COLO829 (cell line): ENCODE results near the gene PPM1G.
A peak's percentile ranks its signal among the peaks of the same experiment; 100 is the strongest.
"Not testable (repeated sequence)": the region's sequence is repeated elsewhere in the genome, so short reads cannot be mapped to it uniquely, and the experiment has no call there.

Source experiments
- DNase-seq: peaks from one replicate; pipeline ENCODE4 v3.0.0; 2012; ENCODE audit warnings: low spot score

Gene PPM1G

GRCh38 chr2:27375513-27376099 is 33.8 kb downstream of the PPM1G start:
- no peak for DNase-seq

- no peak for DNase-seq
Measured at GRCh38 chr2:27373567-27373966, 35.8 kb downstream of the PPM1G start.

- DNase-seq: no peak
Measured at GRCh38 chr2:27372937-27373336, 36.5 kb downstream of the PPM1G start.

GRCh38 chr2:27370816-27371620 is 38.4 kb downstream of the PPM1G start:
- DNase-seq: peak; percentile 15

- peak; percentile 96 for DNase-seq
Measured at GRCh38 chr2:27370026-27370815, 39.2 kb downstream of the PPM1G start, which contains the start of the genes EIF2B4 and SNX17. Gene EIF2B4, minus strand, starts transcription at chr2:27370338. Its CDS starts 24 bp downstream, at chr2:27370314. Gene SNX17, plus strand, starts transcription at chr2:27370616. Its CDS starts 128 bp downstream, at chr2:27370744.

- DNase-seq: peak; percentile 72
Measured at GRCh38 chr2:27369471-27370025, 39.8 kb downstream of the PPM1G start.

- no peak for DNase-seq
Measured at GRCh38 chr2:27363933-27364332, 45.5 kb downstream of the PPM1G start.

GRCh38 chr2:27362678-27363420 is 46.5 kb downstream of the PPM1G start:
- no peak for DNase-seq

GRCh38 chr2:27356382-27357181 is 52.8 kb downstream of the PPM1G start, which contains the start of gene GTF3C2:
Gene GTF3C2, minus strand, starts transcription at chr2:27356764. Its CDS starts 13,210 bp downstream, at chr2:27343554.
- DNase-seq: peak; percentile 92

- DNase-seq: no peak
Measured at GRCh38 chr2:27356056-27356381, 53.4 kb downstream of the PPM1G start.

- no peak for DNase-seq
Measured at GRCh38 chr2:27354597-27354927, 54.8 kb downstream of the PPM1G start.

- no peak for DNase-seq
Measured at GRCh38 chr2:27353762-27354596, 55.4 kb downstream of the PPM1G start.

- not testable (repeated sequence) for DNase-seq
Measured at GRCh38 chr2:27353386-27353761, 56.0 kb downstream of the PPM1G start.

- DNase-seq: no peak
Measured at GRCh38 chr2:27351802-27352598, 57.4 kb downstream of the PPM1G start.

- DNase-seq: no peak
Measured at GRCh38 chr2:27350106-27350693, 59.2 kb downstream of the PPM1G start.

GRCh38 chr2:27347641-27348040 is 61.8 kb downstream of the PPM1G start:
- no peak for DNase-seq

- no peak for DNase-seq
Measured at GRCh38 chr2:27336173-27336572, 73.2 kb downstream of the PPM1G start.

- no peak for DNase-seq
Measured at GRCh38 chr2:27335311-27335710, 74.1 kb downstream of the PPM1G start.
